Left lung (tissue), 10 donors: Measurements from ENCODE around the gene FNDC3B. TPM values are rescaled to one million over a fixed set of nuclear protein-coding genes. Genes with fewer than 3 reads are reported as not detected.

Source experiments
- ATAC-seq: fragments of 200-7000 bp; cut with Tn5 transposase; one replicate; pipeline ENCODE4 v1.9.1; 2020; ENCODE audit warnings: moderate library complexity
- DNase-seq, 4 donors: peaks; one replicate each; pipeline ENCODE4 v3.0.0-alpha.2; 2013 to 2020
- H3K27ac ChIP-seq, 2 donors: fragments of 200-600 bp; sonication (generic) in 1 of 2; one replicate each; pipeline versions ENCODE4 v1.5.0 to v1.8.0; 2020 to 2021
- H3K27me3 ChIP-seq, 2 donors: fragments of 200-600 bp; sonication (generic) in 1 of 2; one replicate each; pipeline versions ENCODE4 v1.5.0 to v1.8.0; 2020 to 2021
- H3K36me3 ChIP-seq, 2 donors: fragments of 200-600 bp; sonication (generic) in 1 of 2; one replicate each; pipeline versions ENCODE4 v1.5.0 to v1.8.0; 2020 to 2021
- H3K4me1 ChIP-seq, 2 donors: fragments of 200-600 bp; one replicate each; pipeline ENCODE4 v1.8.0; 2021
- H3K4me3 ChIP-seq, 2 donors: fragments of 200-600 bp; sonication (generic) in 1 of 2; one replicate each; pipeline versions ENCODE4 v1.5.0 to v1.8.0; 2020 to 2021; ENCODE audit warnings: mild to moderate bottlenecking in 1 of 2
- H3K9me3 ChIP-seq, 2 donors: fragments of 200-600 bp; sonication (generic) in 1 of 2; one replicate each; pipeline versions ENCODE4 v1.5.0 to v1.8.0; 2020 to 2021
- CTCF ChIP-seq, 2 donors: fragments of 200-600 bp; sonication (generic) in 1 of 2; IDR thresholded peaks; one replicate each; pipeline versions ENCODE4 v1.5.0 to v1.8.0; 2021; ENCODE audit warnings: antibody characterized with exemption in 2 of 2
- intact Hi-C, 2 donors: fragments of 100-400 bp; cut with DNase I; formaldehyde crosslinking; loops; one replicate each; pipeline versions ENCODE4 v1.11.2 to v1.14.2; 2022
- polyA plus RNA-seq, 6 donors: library from polyadenylated mRNA; unstranded; fragments of 120-200 nt; gene quantifications; one replicate each; pipeline ENCODE4 v1.2.1, GENCODE V29; 2013; ENCODE audit not compliant: insufficient read length in 6 of 6
- total RNA-seq, 2 donors: library from RNA; stranded (reverse); fragmentation: NEBNext Ultra II Directional; extraction: Animal tissue kit (Norgen Biotek cat#: 25700); gene quantifications; one replicate each; pipeline ENCODE4 v1.2.1, GENCODE V29; 2021
- donor health status: DM: no; HTN: yes; CAD: no.
- donor health status: DM: no; HTN: no; CAD: no.

Gene FNDC3B
- total and polyA plus RNA-seq, 8 donors: 35.2 to 185 (median 42.3) TPM

- intact Hi-C loops: no loop called here
Observed at GRCh38 chr3:172036541-172037215, 2.7 kb upstream of the FNDC3B start.

GRCh38 chr3:172038798-172039435 is 461 bp upstream of the FNDC3B start:
- peak overlapping the region; percentile 99 for H3K4me3 ChIP-seq
- H3K4me1 ChIP-seq: peaks cover 8 to 41% of the 10 kb centered on the region in 2 donors
- no peak for TF ChIP-seq CTCF (IDR thresholded peaks at IDR 0.05)
- H3K27ac ChIP-seq: peak overlapping the region; percentile 98 to 99
- H3K9me3 ChIP-seq: no peaks in the 10 kb centered on the region
- no peaks in the 10 kb centered on the region for H3K36me3 ChIP-seq
- intact Hi-C loops: no loop called here
- H3K27me3 ChIP-seq: no peaks in the 10 kb centered on the region
- peak in 1 of 4 donors; percentile 44 for DNase-seq
- ATAC-seq: no peak

More at GRCh38 chr3:172036541-172037215, 2.7 kb upstream of the FNDC3B start:
- H3K4me3 ChIP-seq: no peak overlapping the region
- H3K27me3 ChIP-seq: no peaks in the 10 kb centered on the region
- DNase-seq (no peak), ATAC-seq (no peak)
- H3K4me1 ChIP-seq: peaks cover 0 to 27% of the 10 kb centered on the region in 2 donors
- H3K27ac ChIP-seq: no peak overlapping the region
- no peak for TF ChIP-seq CTCF (IDR thresholded peaks at IDR 0.05)
- H3K9me3 ChIP-seq: no peaks in the 10 kb centered on the region
- no peaks in the 10 kb centered on the region for H3K36me3 ChIP-seq

GRCh38 chr3:172040078-172040980 is 951 bp downstream of the FNDC3B start:
- ATAC-seq: peak; percentile 83
- no peak for TF ChIP-seq CTCF (IDR thresholded peaks at IDR 0.05)
- intact Hi-C loops: loop anchor here in 1 of 2 donors (5.0 kb wide), 1 partner anchor 87 kb away; no protein-coding TSS in a partner anchor

GRCh38 chr3:172040981-172041963 is 1.9 kb downstream of the FNDC3B start:
- peaks cover 13 to 61% of the 10 kb centered on the region in 2 donors for H3K4me1 ChIP-seq
- peak overlapping the region; percentile 99 for H3K4me3 ChIP-seq
- no peak for TF ChIP-seq CTCF (IDR thresholded peaks at IDR 0.05)
- DNase-seq (peak in 2 of 4 donors; percentile 23 to 79), ATAC-seq (peak; percentile 0)
- H3K27ac ChIP-seq: peak overlapping the region; percentile 98 to 99
- intact Hi-C loops: loop anchor here in 1 of 2 donors (5.0 kb wide), 1 partner anchor 86 kb away; no protein-coding TSS in a partner anchor
- no peaks in the 10 kb centered on the region for H3K9me3 ChIP-seq
- H3K36me3 ChIP-seq: no peaks in the 10 kb centered on the region
- no peaks in the 10 kb centered on the region for H3K27me3 ChIP-seq

More at GRCh38 chr3:172040078-172040980, 951 bp downstream of the FNDC3B start:
- H3K4me1 ChIP-seq: peaks cover 11 to 52% of the 10 kb centered on the region in 2 donors
- peak overlapping the region; percentile 98 to 99 for H3K27ac ChIP-seq
- H3K36me3 ChIP-seq: no peaks in the 10 kb centered on the region
- no peaks in the 10 kb centered on the region for H3K9me3 ChIP-seq
- peak; percentile 83 to 97 (median 88) for DNase-seq
- H3K27me3 ChIP-seq: no peaks in the 10 kb centered on the region
- peak overlapping the region; percentile 99 for H3K4me3 ChIP-seq
